H1 (cell line): Measurements from ENCODE around the gene GNG8. TPM values are rescaled to one million over a fixed set of nuclear protein-coding genes. Genes with fewer than 3 reads are reported as not detected.
"Not testable (repeated sequence)": the region's sequence is repeated elsewhere in the genome, so short reads cannot be mapped to it uniquely, and the experiment has no call there.

Source experiments
- CTCF ChIA-PET: fragments of 300-600 bp; sonication (Branson Sonifier 250); formaldehyde crosslinking; loops from one replicate; lab custom pipeline; 2021; ENCODE audit not compliant: partially characterized antibody; lab: Charles Lee
- POLR2A ChIA-PET: fragments of 300-600 bp; sonication (Branson Sonifier 250); formaldehyde crosslinking; loops from one replicate; lab custom pipeline; 2021; ENCODE audit warnings: inconsistent platforms; ENCODE audit not compliant: partially characterized antibody; lab: Charles Lee
- DNase-seq, 2 experiments: peaks; one replicate each; pipeline versions ENCODE4 v3.0.0 to v3.0.0-alpha.2; 2010 to 2022; ENCODE audit warnings: low spot score in 2 of 2, low read depth in 1 of 2, mixed read lengths in 1 of 2
- FAIRE-seq: peaks from 2 replicates; lab custom pipeline; 2011; peaks lifted over from hg19 to GRCh38; lab: Jason Lieb, UNC
- H2AFZ ChIP-seq: 2 replicates; pipeline ENCODE4 v1.8.1; 2012; ENCODE audit warnings: low read length, inconsistent platforms
- H2AK5ac ChIP-seq: 2 replicates; pipeline ENCODE4 v1.6.1; 2013; ENCODE audit warnings: low read depth, low read length
- H2BK120ac ChIP-seq: replicated peaks from 2 replicates; pipeline ENCODE3; 2013; ENCODE audit warnings: low read depth, low read length, inconsistent platforms
- H2BK12ac ChIP-seq: 2 replicates; pipeline ENCODE4 v1.6.1; 2013; ENCODE audit warnings: low read depth, low read length
- H2BK15ac ChIP-seq: 2 replicates; pipeline ENCODE4 v1.6.1; 2013; ENCODE audit warnings: low read length
- H2BK20ac ChIP-seq: 2 replicates; pipeline ENCODE4 v1.6.1; 2013; ENCODE audit warnings: low read length
- H2BK5ac ChIP-seq: 2 replicates; pipeline ENCODE4 v1.6.1; 2013; ENCODE audit warnings: low read depth, low read length
- H3K14ac ChIP-seq: 2 replicates; pipeline ENCODE4 v1.6.1; 2013; ENCODE audit warnings: inconsistent platforms; ENCODE audit not compliant: insufficient read length
- H3K18ac ChIP-seq: 2 replicates; pipeline ENCODE4 v1.6.1; 2013; ENCODE audit warnings: low read length; ENCODE audit errors: extremely low read depth
- H3K23ac ChIP-seq: 2 replicates; pipeline ENCODE4 v1.6.1; 2013; ENCODE audit warnings: inconsistent platforms; ENCODE audit not compliant: insufficient read length
- H3K23me2 ChIP-seq: 2 replicates; pipeline ENCODE4 v1.6.1; 2013; ENCODE audit warnings: low read depth, low read length
- H3K27ac ChIP-seq: 2 replicates; pipeline ENCODE4 v1.6.1; 2011; ENCODE audit warnings: low read depth, low read length, inconsistent platforms
- H3K27me3 ChIP-seq, 4 experiments: replicated peaks in 1 of 4; 1 replicate in 1 of 4; 2 replicates in 3 of 4; pipeline versions ENCODE4 v1.6.1 to v1.8.1; 2011 to 2013; ENCODE audit warnings: low read length in 3 of 4, mild to moderate bottlenecking in 3 of 4, inconsistent platforms in 2 of 4, mixed read lengths in 2 of 4, moderate library complexity in 1 of 4; ENCODE audit not compliant: control insufficient read depth in 3 of 4, insufficient read depth in 3 of 4; ENCODE audit errors: extremely low read depth in 1 of 4
- H3K36me3 ChIP-seq, 4 experiments: 2 replicates each; pipeline versions ENCODE4 v1.6.1 to v1.8.1; 2011 to 2013; ENCODE audit warnings: mild to moderate bottlenecking in 4 of 4, low read length in 3 of 4, moderate library complexity in 2 of 4, control low read depth in 1 of 4, inconsistent platforms in 1 of 4; ENCODE audit not compliant: insufficient read depth in 4 of 4, control insufficient read depth in 2 of 4
- H3K4ac ChIP-seq: replicated peaks from 2 replicates; pipeline ENCODE3; 2013; ENCODE audit warnings: low read length, low read depth, mixed read lengths, inconsistent platforms; ENCODE audit not compliant: insufficient read length
- H3K4me1 ChIP-seq, 4 experiments: replicated peaks in 1 of 4; 1 replicate in 1 of 4; 2 replicates in 3 of 4; pipeline versions ENCODE4 v1.6.1 to v1.8.1; 2011 to 2013; ENCODE audit warnings: low read length in 3 of 4, inconsistent platforms in 2 of 4, mixed read lengths in 1 of 4; ENCODE audit not compliant: insufficient read depth in 4 of 4, control insufficient read depth in 3 of 4
- H3K4me2 ChIP-seq, 2 experiments: 2 replicates each; pipeline versions ENCODE4 v1.6.1 to v1.8.1; 2011 to 2013; ENCODE audit warnings: low read depth in 2 of 2, low read length in 2 of 2, control low read depth in 1 of 2, inconsistent platforms in 1 of 2, mild to moderate bottlenecking in 1 of 2; ENCODE audit not compliant: insufficient read depth in 1 of 2
- H3K4me3 ChIP-seq, 4 experiments: fragments of 200-600, 300-600 bp in 1 of 4; sonication (generic), shearing (Covaris generic), sonication (Bioruptor Twin) in 1 of 4; 2 replicates each; pipeline versions ENCODE4 v1.5.1 to v1.8.1; 2011 to 2016; ENCODE audit warnings: low read length in 4 of 4, low read depth in 3 of 4, control low read depth in 2 of 4, inconsistent platforms in 2 of 4, mild to moderate bottlenecking in 2 of 4, mixed read lengths in 1 of 4, moderate library complexity in 1 of 4; ENCODE audit not compliant: insufficient read depth in 2 of 4; ENCODE audit errors: extremely low read depth in 1 of 4
- H3K56ac ChIP-seq: replicated peaks from 2 replicates; pipeline ENCODE3; 2013; ENCODE audit warnings: low read depth, mild to moderate bottlenecking, mixed read lengths, low read length, inconsistent platforms; ENCODE audit not compliant: insufficient read length
- H3K79me1 ChIP-seq: 2 replicates; pipeline ENCODE4 v1.6.1; 2013; ENCODE audit warnings: low read depth, low read length, control low read depth
- H3K79me2 ChIP-seq, 2 experiments: 2 replicates each; pipeline versions ENCODE4 v1.6.1 to v1.8.1; 2012 to 2013; ENCODE audit warnings: low read length in 2 of 2, mild to moderate bottlenecking in 2 of 2, inconsistent platforms in 1 of 2; ENCODE audit not compliant: insufficient read depth in 2 of 2, control insufficient read depth in 1 of 2
- H3K9ac ChIP-seq, 4 experiments: replicated peaks in 1 of 4; 1 replicate in 1 of 4; 2 replicates in 3 of 4; pipeline versions ENCODE4 v1.6.1 to v1.8.1; 2011 to 2013; ENCODE audit warnings: low read depth in 3 of 4, low read length in 3 of 4, control low read depth in 2 of 4, mild to moderate bottlenecking in 2 of 4, moderate library complexity in 2 of 4, inconsistent platforms in 1 of 4; ENCODE audit errors: extremely low read depth in 1 of 4
- H3K9me3 ChIP-seq, 2 experiments: 2 replicates each; pipeline versions ENCODE4 v1.6.1 to v1.8.1; 2012 to 2013; ENCODE audit warnings: mild to moderate bottlenecking in 2 of 2, moderate library complexity in 2 of 2, control low read depth in 1 of 2, inconsistent platforms in 1 of 2, low read depth in 1 of 2, low read length in 1 of 2, mixed read lengths in 1 of 2; ENCODE audit not compliant: insufficient read depth in 2 of 2
- H4K20me1 ChIP-seq, 2 experiments: replicated peaks in 1 of 2; 2 replicates each; pipeline versions ENCODE3 to v1.8.1; 2011 to 2013; ENCODE audit warnings: inconsistent platforms in 2 of 2, low read length in 2 of 2, mild to moderate bottlenecking in 1 of 2; ENCODE audit not compliant: insufficient read depth in 2 of 2, control insufficient read depth in 1 of 2
- H4K5ac ChIP-seq: 2 replicates; pipeline ENCODE4 v1.6.1; 2013; ENCODE audit warnings: low read length, low read depth, mixed read lengths, inconsistent platforms; ENCODE audit not compliant: insufficient read length
- H4K8ac ChIP-seq: 2 replicates; pipeline ENCODE4 v1.8.0; 2013; ENCODE audit warnings: mild to moderate bottlenecking, moderate library complexity, low read length, inconsistent platforms; ENCODE audit not compliant: insufficient read depth; ENCODE audit errors: extremely low read depth
- H4K91ac ChIP-seq: replicated peaks from 2 replicates; pipeline ENCODE3; 2013; ENCODE audit warnings: low read length, mixed read lengths, inconsistent platforms; ENCODE audit not compliant: insufficient read length
- WGBS, 2 experiments: shearing (Covaris generic) in 1 of 2; methylation state at CpG; one replicate each; pipeline versions ENCODE4 v1.1.6 to v1.1.7; 2013 to 2015; ENCODE audit warnings: low lambda C conversion rate in 2 of 2, mixed read lengths in 2 of 2, inconsistent platforms in 1 of 2, low coverage in 1 of 2, missing lambda C conversion rate in 1 of 2; ENCODE audit not compliant: insufficient replicate concordance in 2 of 2, insufficient coverage in 1 of 2, insufficient read length in 1 of 2; ENCODE audit errors: extremely low coverage in 1 of 2, missing lambda C conversion rate in 1 of 2; 5-methylcytosine and 5-hydroxymethylcytosine counted together
- polyA plus RNA-seq, 7 experiments: library from polyadenylated mRNA; depleted of rRNA in 3 of 7; stranded (reverse) in 5 of 7; unstranded in 2 of 7; fragments of >200 nt in 5 of 7; fragments of 200-250 nt in 2 of 7; gene quantifications; 1 replicate in 5 of 7; 2 replicates in 1 of 7; 4 replicates in 1 of 7; pipeline versions ENCODE4 v1.2.1 to v1.2.3, GENCODE V29; 2011 to 2013; ENCODE audit warnings: missing spikeins in 2 of 7, mixed read lengths in 2 of 7
- total RNA-seq: library from RNA; stranded (reverse); fragmentation: NEBNext Ultra II Directional; extraction: Animal tissue kit (Norgen Biotek cat#: 25700); gene quantifications from 2 replicates; pipeline ENCODE4 v1.2.1, GENCODE V29; 2021

GNG8 gene
- total and polyA plus RNA-seq, 2 of the 8 experiments (the other 6 are each of a cell fraction or from before 2014, with no cell fraction given) = not detected

GRCh38 chr19:46628970-46629369 lies 7.0 kb downstream of the GNG8 start:
- WGBS, 2 experiments = 92% methylated on average over 7 of the region's 7 CpGs; no CpG with 5 or more reads in 1 of the 2 experiments
- not testable (repeated sequence) for FAIRE-seq
- CTCF ChIA-PET = interaction anchor here (0.6 to 15.3 kb wide), 4 partner anchors 12 to 211 kb away, joined by 6 to 309 read pairs (median 32); partner anchors contain the start of gene DACT3

More at GRCh38 chr19:46628970-46629369, 7.0 kb downstream of the GNG8 start:
- H2BK120ac ChIP-seq, H2AFZ ChIP-seq, H4K20me1 ChIP-seq, H2BK20ac ChIP-seq, H3K4ac ChIP-seq, H3K9me3 ChIP-seq, H3K4me3 ChIP-seq, H3K79me2 ChIP-seq, H4K5ac ChIP-seq, H3K56ac ChIP-seq, DNase-seq, H3K14ac ChIP-seq, H3K36me3 ChIP-seq, H2AK5ac ChIP-seq, H4K8ac ChIP-seq, H3K23me2 ChIP-seq, H3K4me2 ChIP-seq, H2BK15ac ChIP-seq, H4K91ac ChIP-seq, H3K23ac ChIP-seq, H3K9ac ChIP-seq, H2BK5ac ChIP-seq, H3K79me1 ChIP-seq, H2BK12ac ChIP-seq, H3K27ac ChIP-seq, H3K18ac ChIP-seq: not testable (repeated sequence)
- peaks cover 0 to 12% (median 10%) of the 10 kb centered on the region in 4 experiments; a peak in 6 of 7 replicates for H3K27me3 ChIP-seq
- POLR2A ChIA-PET = interaction anchor here (1.8 kb wide), 1 partner anchor 27 kb away, joined by 7 read pairs; no protein-coding TSS in a partner anchor
- H3K4me1 ChIP-seq = peaks cover 0 to 19% (median 12%) of the 10 kb centered on the region in 4 experiments; a peak in 6 of 7 replicates
